Left ventricle myocardium inferior (tissue), 1 donor: ENCODE data around the gene RRBP1. TPM values are rescaled to one million over a fixed set of nuclear protein-coding genes. Genes with fewer than 3 reads are reported as not detected.

ENCODE experiments used
- DNase-seq: peaks from one replicate; pipeline ENCODE4 v3.0.0-alpha.2; 2020
- H3K27ac ChIP-seq: fragments of 200-600 bp; replicated peaks from 2 replicates; pipeline ENCODE4 v1.8.0; 2021
- H3K27me3 ChIP-seq: fragments of 200-600 bp; 2 replicates; pipeline ENCODE4 v1.8.0; 2021; ENCODE audit warnings: low read depth
- H3K36me3 ChIP-seq: fragments of 200-600 bp; 2 replicates; pipeline ENCODE4 v1.8.0; 2021
- H3K4me1 ChIP-seq: fragments of 200-600 bp; 2 replicates; pipeline ENCODE4 v1.8.0; 2021
- H3K4me3 ChIP-seq: fragments of 200-600 bp; 2 replicates; pipeline ENCODE4 v1.8.0; 2021; ENCODE audit warnings: mild to moderate bottlenecking, moderate library complexity
- H3K9me3 ChIP-seq: fragments of 200-600 bp; replicated peaks from 2 replicates; pipeline ENCODE4 v1.8.0; 2021
- intact Hi-C: fragments of 100-400 bp; cut with micrococcal nuclease; formaldehyde crosslinking; loops from one replicate; pipeline ENCODE4 v1.11.0; 2022
- total RNA-seq: library from RNA; stranded (reverse); fragmentation: NEBNext Ultra II Directional; extraction: Animal tissue kit (Norgen Biotek cat#: 25700); gene quantifications from one replicate; pipeline ENCODE4 v1.2.1, GENCODE V29; 2021
- TF ChIP-seq, protein P1 (sequence below): fragments of 200-600 bp; IDR thresholded peaks from 2 replicates; pipeline ENCODE4 v1.8.0; 2021; ENCODE audit warnings: antibody characterized with exemption, mild to moderate bottlenecking, borderline replicate concordance
- donor health status: DM: no; HTN: yes; CAD: no; lungs with severe emphysema.

Gene RRBP1
- total RNA-seq, 1 donor from 2014 or later, result 31.3 TPM

- DNase-seq, result no peak
- Histone ChIP-seq H3K36me3 (no peaks in the 10 kb centered on the region), H3K27me3 (no peaks in the 10 kb centered on the region), H3K27ac (no peak overlapping the region), H3K4me1 (no peaks in the 10 kb centered on the region), H3K4me3 (no peak overlapping the region), H3K9me3 (peaks cover 19% of the 10 kb centered on the region)
- TF ChIP-seq, protein P1, sequence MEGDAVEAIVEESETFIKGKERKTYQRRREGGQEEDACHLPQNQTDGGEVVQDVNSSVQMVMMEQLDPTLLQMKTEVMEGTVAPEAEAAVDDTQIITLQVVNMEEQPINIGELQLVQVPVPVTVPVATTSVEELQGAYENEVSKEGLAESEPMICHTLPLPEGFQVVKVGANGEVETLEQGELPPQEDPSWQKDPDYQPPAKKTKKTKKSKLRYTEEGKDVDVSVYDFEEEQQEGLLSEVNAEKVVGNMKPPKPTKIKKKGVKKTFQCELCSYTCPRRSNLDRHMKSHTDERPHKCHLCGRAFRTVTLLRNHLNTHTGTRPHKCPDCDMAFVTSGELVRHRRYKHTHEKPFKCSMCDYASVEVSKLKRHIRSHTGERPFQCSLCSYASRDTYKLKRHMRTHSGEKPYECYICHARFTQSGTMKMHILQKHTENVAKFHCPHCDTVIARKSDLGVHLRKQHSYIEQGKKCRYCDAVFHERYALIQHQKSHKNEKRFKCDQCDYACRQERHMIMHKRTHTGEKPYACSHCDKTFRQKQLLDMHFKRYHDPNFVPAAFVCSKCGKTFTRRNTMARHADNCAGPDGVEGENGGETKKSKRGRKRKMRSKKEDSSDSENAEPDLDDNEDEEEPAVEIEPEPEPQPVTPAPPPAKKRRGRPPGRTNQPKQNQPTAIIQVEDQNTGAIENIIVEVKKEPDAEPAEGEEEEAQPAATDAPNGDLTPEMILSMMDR, result no peak
- intact Hi-C loops, result no loop called here
Observed at GRCh38 chr20:17693444-17694001, 11.5 kb upstream of the RRBP1 start.

DNA sequence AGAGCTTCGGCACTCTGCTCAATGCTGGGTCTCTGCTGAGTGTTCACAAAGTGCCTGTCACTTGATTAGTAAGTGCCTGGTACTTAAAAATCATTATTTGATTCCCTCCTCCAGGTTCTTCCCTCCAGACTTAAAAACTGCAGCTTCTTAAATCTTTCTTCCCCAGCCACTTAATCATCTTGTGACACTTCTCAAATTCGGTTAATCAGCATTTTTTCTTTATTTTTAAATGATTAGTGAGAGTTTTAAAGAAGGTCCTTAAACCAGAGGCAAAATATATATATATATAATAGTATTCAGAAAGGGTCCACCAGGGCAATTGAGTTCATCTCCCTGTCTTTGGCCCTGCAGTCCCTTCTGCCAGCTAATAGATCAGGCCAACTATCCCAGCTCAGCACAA, 9.7 kb upstream of the RRBP1 start:
- no peak overlapping the region for H3K27ac ChIP-seq
- intact Hi-C loops, result no loop called here
- no peak for DNase-seq
- TF ChIP-seq, protein P1, result no peak
- H3K9me3 ChIP-seq, result peaks cover 28% of the 10 kb centered on the region
- H3K27me3 ChIP-seq, result no peaks in the 10 kb centered on the region
- H3K36me3 ChIP-seq, result no peaks in the 10 kb centered on the region
- no peaks in the 10 kb centered on the region for H3K4me1 ChIP-seq
- no peak overlapping the region for H3K4me3 ChIP-seq

- Histone ChIP-seq H3K27me3 (no peaks in the 10 kb centered on the region), H3K4me3 (no peak overlapping the region), H3K4me1 (no peaks in the 10 kb centered on the region), H3K27ac (no peak overlapping the region), H3K36me3 (no peaks in the 10 kb centered on the region), H3K9me3 (peaks cover 28% of the 10 kb centered on the region)
- DNase-seq, result no peak
- intact Hi-C loops, result no loop called here
- TF ChIP-seq, protein P1, result no peak
Observed at GRCh38 chr20:17690144-17690543, 8.1 kb upstream of the RRBP1 start.

- H3K36me3 ChIP-seq, result no peaks in the 10 kb centered on the region
- no peak overlapping the region for H3K4me3 ChIP-seq
- intact Hi-C loops, result no loop called here
- H3K4me1 ChIP-seq, result no peaks in the 10 kb centered on the region
- H3K27ac ChIP-seq, result no peak overlapping the region
- TF ChIP-seq, protein P1, result no peak
- no peaks in the 10 kb centered on the region for H3K27me3 ChIP-seq
- peaks cover 28% of the 10 kb centered on the region for H3K9me3 ChIP-seq
- no peak for DNase-seq
Observed at GRCh38 chr20:17688965-17689364, 6.9 kb upstream of the RRBP1 start.

- H3K4me1 ChIP-seq, result peaks cover 2% of the 10 kb centered on the region
- DNase-seq, result no peak
- H3K27ac ChIP-seq, result no peak overlapping the region
- TF ChIP-seq, protein P1, result no peak
- H3K36me3 ChIP-seq, result no peaks in the 10 kb centered on the region
- intact Hi-C loops, result no loop called here
- no peak overlapping the region for H3K4me3 ChIP-seq
- H3K27me3 ChIP-seq, result no peaks in the 10 kb centered on the region
- H3K9me3 ChIP-seq, result peaks cover 28% of the 10 kb centered on the region
Observed at GRCh38 chr20:17687800-17688199, 5.8 kb upstream of the RRBP1 start.
